GM13977 (cell line): ENCODE data around the gene NPHS1.

ENCODE experiments used
- DNase-seq: peaks from one replicate; pipeline ENCODE4 v3.0.0; 2012; ENCODE audit warnings: low spot score
- CTCF ChIP-seq: IDR thresholded peaks from 2 replicates; pipeline ENCODE4 v1.5.1; 2012; ENCODE audit warnings: mild to moderate bottlenecking, control low read depth; ENCODE audit not compliant: insufficient read depth; ENCODE audit errors: extremely low read depth, missing control alignments
- in situ Hi-C: fragments of 300-500 bp; cut with MboI; formaldehyde crosslinking; loops from one replicate; pipeline ENCODE4 v1.12.0; 2022; ENCODE audit warnings: low sequenced_read_pairs, low pct_unique_long_range_greater_than_20kb, mixed read lengths, inconsistent platforms; ENCODE audit not compliant: unreplicated experiment

The NPHS1 gene

GRCh38 chr19:35851213-35852028 is 883 bp downstream of the NPHS1 start:
- TF ChIP-seq CTCF = peak; percentile 8
- in situ Hi-C loops = no loop called here
- DNase-seq = no peak

GRCh38 chr19:35848919-35849505 is 3.3 kb downstream of the NPHS1 start:
- TF ChIP-seq CTCF = no peak
- in situ Hi-C loops = no loop called here

GRCh38 chr19:35848486-35848885 is 3.8 kb downstream of the NPHS1 start:
- no peak for TF ChIP-seq CTCF
- in situ Hi-C loops = no loop called here
- DNase-seq = no peak

More at GRCh38 chr19:35848919-35849505, 3.3 kb downstream of the NPHS1 start:
- no peak for DNase-seq

GRCh38 chr19:35847911-35848310 is 4.4 kb downstream of the NPHS1 start:
- DNase-seq = no peak
- in situ Hi-C loops = no loop called here
- no peak for TF ChIP-seq CTCF

GRCh38 chr19:35846038-35846668 is 6.2 kb downstream of the NPHS1 start:
- in situ Hi-C loops = no loop called here
- no peak for TF ChIP-seq CTCF
- no peak for DNase-seq

- DNase-seq = no peak
- in situ Hi-C loops = no loop called here
- no peak for TF ChIP-seq CTCF
These were observed 6.9 kb downstream of the NPHS1 start for GRCh38 chr19:35845215-35846037.
